Testis (tissue), 2 donors: Measurements from ENCODE around the gene NKAIN2.

Experiments used
- CTCF ChIP-seq, 3 experiments: fragments of 450-650 bp in 2 of 3; fragments of 200-600 bp in 1 of 3; sonication (generic) in 1 of 3; IDR thresholded peaks; one replicate each; pipeline ENCODE4 v1.5.1; 2016 to 2019; ENCODE audit warnings: antibody characterized with exemption in 3 of 3, mild to moderate bottlenecking in 2 of 3, moderate library complexity in 1 of 3
- POLR2A ChIP-seq: fragments of 450-650 bp; IDR thresholded peaks from one replicate; pipeline ENCODE4 v1.6.1; 2017; ENCODE audit warnings: antibody characterized with exemption, mild to moderate bottlenecking, moderate library complexity

- TF ChIP-seq CTCF (IDR thresholded peaks at IDR 0.05) (no peak), POLR2A (no peak)
Measured at GRCh38 chr6:124677874-124678273, 874.2 kb downstream of the NKAIN2 start.
